IMR-90 (cell line): ENCODE data around the gene MYH10. TPM values are rescaled to one million over a fixed set of nuclear protein-coding genes. Genes with fewer than 3 reads are reported as not detected.

Source experiments
- ATAC-seq: fragments of 200-7000 bp; cut with Tn5 transposase; 2 replicates; pipeline ENCODE4 v1.9.1; 2020; ENCODE audit warnings: low read depth, mild to moderate bottlenecking, moderate library complexity
- BruUV-seq: library from RNA; stranded (reverse); fragments of 400-500 nt; replicated peaks from 2 replicates; lab custom pipeline; 2021; lab: Mats Ljungman, UMichigan
- CTCF ChIA-PET: fragments of 300-600 bp; formaldehyde crosslinking; extraction: SDS; loops from one replicate; lab custom pipeline; 2021; ENCODE audit warnings: antibody characterized with exemption; lab: Yijun Ruan, JAX
- POLR2A ChIA-PET: fragments of 300-600 bp; sonication (Branson Sonifier 250); formaldehyde crosslinking; loops from one replicate; lab custom pipeline; 2022; ENCODE audit warnings: antibody characterized with exemption; ENCODE audit not compliant: unreplicated experiment; lab: Charles Lee
- DNase-seq: peaks from one replicate; pipeline ENCODE4 v3.0.0; 2013
- H2AFZ ChIP-seq: replicated peaks from 2 replicates; pipeline ENCODE3; 2013; ENCODE audit warnings: low read length, mild to moderate bottlenecking; ENCODE audit not compliant: poor library complexity
- H2AK5ac ChIP-seq: 2 replicates; pipeline ENCODE4 v1.6.1; 2013; ENCODE audit warnings: low read depth, low read length, inconsistent platforms
- H2AK9ac ChIP-seq: replicated peaks from 2 replicates; pipeline ENCODE3; 2013; ENCODE audit warnings: mild to moderate bottlenecking, low read depth, low read length, moderate library complexity; ENCODE audit not compliant: poor library complexity
- H2BK120ac ChIP-seq: 2 replicates; pipeline ENCODE4 v1.6.1; 2013; ENCODE audit warnings: low read depth, low read length, inconsistent platforms
- H2BK15ac ChIP-seq: 3 replicates; pipeline ENCODE4 v1.6.1; 2013; ENCODE audit warnings: low read depth, low read length, inconsistent platforms
- H2BK20ac ChIP-seq: 2 replicates; pipeline ENCODE4 v1.6.1; 2013; ENCODE audit warnings: low read depth, mild to moderate bottlenecking, inconsistent platforms, low read length, moderate library complexity
- H2BK5ac ChIP-seq: 2 replicates; pipeline ENCODE4 v1.6.1; 2013; ENCODE audit warnings: mild to moderate bottlenecking, low read depth, low read length, inconsistent platforms; ENCODE audit not compliant: poor library complexity, severe bottlenecking
- H3K14ac ChIP-seq: replicated peaks from 2 replicates; pipeline ENCODE4 v1.6.1; 2013; ENCODE audit warnings: low read depth, low read length, inconsistent platforms
- H3K18ac ChIP-seq: 2 replicates; pipeline ENCODE4 v1.6.1; 2013; ENCODE audit warnings: low read depth, low read length, control low read depth
- H3K23ac ChIP-seq: 2 replicates; pipeline ENCODE4 v1.6.1; 2013; ENCODE audit warnings: low read depth, low read length, inconsistent platforms
- H3K27ac ChIP-seq: 2 replicates; pipeline ENCODE4 v1.5.1; 2013; ENCODE audit warnings: mild to moderate bottlenecking, control low read depth, low read length; ENCODE audit not compliant: insufficient read depth
- H3K27me3 ChIP-seq: 2 replicates; pipeline ENCODE4 v1.6.1; 2013; ENCODE audit warnings: low read length; ENCODE audit not compliant: control insufficient read depth, insufficient read depth
- H3K36me3 ChIP-seq: 2 replicates; pipeline ENCODE4 v1.6.1; 2013; ENCODE audit warnings: low read length, mixed read lengths; ENCODE audit not compliant: control insufficient read depth, insufficient read depth
- H3K4ac ChIP-seq: 2 replicates; pipeline ENCODE4 v1.6.1; 2013; ENCODE audit warnings: low read depth, low read length, inconsistent platforms
- H3K4me1 ChIP-seq: 2 replicates; pipeline ENCODE4 v1.6.1; 2013; ENCODE audit warnings: low read length, mixed read lengths; ENCODE audit not compliant: control insufficient read depth, insufficient read depth
- H3K4me2 ChIP-seq: 2 replicates; pipeline ENCODE4 v1.6.1; 2013; ENCODE audit warnings: low read depth, mild to moderate bottlenecking, control low read depth, low read length, moderate library complexity
- H3K4me3 ChIP-seq: 2 replicates; pipeline ENCODE4 v1.5.1; 2013; ENCODE audit warnings: low read depth, mild to moderate bottlenecking, control low read depth, low read length, moderate library complexity; ENCODE audit not compliant: insufficient read depth
- H3K56ac ChIP-seq: 2 replicates; pipeline ENCODE4 v1.6.1; 2013; ENCODE audit warnings: low read length, inconsistent platforms; ENCODE audit not compliant: insufficient read depth; ENCODE audit errors: extremely low read depth
- H3K79me1 ChIP-seq, 2 experiments: 2 replicates each; pipeline ENCODE4 v1.6.1; 2013; ENCODE audit warnings: low read length in 2 of 2, inconsistent platforms in 1 of 2, low read depth in 1 of 2
- H3K9ac ChIP-seq: 2 replicates; pipeline ENCODE4 v1.6.1; 2013; ENCODE audit warnings: low read depth, low read length, control low read depth
- H3K9me1 ChIP-seq: 2 replicates; pipeline ENCODE4 v1.6.1; 2013; ENCODE audit warnings: low read length, inconsistent platforms; ENCODE audit not compliant: insufficient read depth
- H3K9me3 ChIP-seq: 2 replicates; pipeline ENCODE4 v1.6.1; 2013; ENCODE audit warnings: low read length; ENCODE audit not compliant: control insufficient read depth, insufficient read depth
- H4K20me1 ChIP-seq: 2 replicates; pipeline ENCODE4 v1.6.1; 2013; ENCODE audit warnings: low read length, inconsistent platforms; ENCODE audit not compliant: insufficient read depth
- H4K5ac ChIP-seq: 2 replicates; pipeline ENCODE4 v1.6.1; 2013; ENCODE audit warnings: mild to moderate bottlenecking, low read depth, low read length, control low read depth
- H4K8ac ChIP-seq, 2 experiments: 2 replicates each; pipeline ENCODE4 v1.6.1; 2013; ENCODE audit warnings: low read depth in 2 of 2, low read length in 2 of 2, control low read depth in 1 of 2, inconsistent platforms in 1 of 2
- H4K91ac ChIP-seq: 2 replicates; pipeline ENCODE4 v1.6.1; 2013; ENCODE audit warnings: low read depth, low read length, inconsistent platforms; ENCODE audit not compliant: insufficient read depth
- BHLHE40 ChIP-seq: fragments of 150-350 bp; IDR thresholded peaks from 2 replicates; pipeline ENCODE4 v1.6.1; 2016; ENCODE audit warnings: mild to moderate bottlenecking, low read depth, low read length
- RFX5 ChIP-seq: IDR thresholded peaks from 2 replicates; pipeline ENCODE4 v1.8.0; 2012; ENCODE audit warnings: low read depth, mild to moderate bottlenecking, low read length, moderate library complexity
- WGBS, 2 experiments: methylation state at CpG; one replicate each; pipeline versions ENCODE4 v1.1.5 to v1.1.7; 2013; ENCODE audit warnings: missing lambda C conversion rate in 2 of 2; ENCODE audit not compliant: insufficient read length in 1 of 2; ENCODE audit errors: extremely low coverage in 2 of 2; 5-methylcytosine and 5-hydroxymethylcytosine counted together
- dilution Hi-C: fragments of 300-500 bp; cut with HindIII; formaldehyde crosslinking; loops from one replicate; pipeline ENCODE4 v1.14.3; 2018; ENCODE audit warnings: low sequenced_read_pairs; ENCODE audit not compliant: unreplicated experiment
- in situ Hi-C: fragments of 300-500 bp; cut with MboI; formaldehyde crosslinking; loops from 3 replicates; pipeline ENCODE4 v1.14.3; 2019; ENCODE audit warnings: low sequenced_read_pairs, inconsistent platforms, mixed read lengths
- intact Hi-C: fragments of 100-400 bp; cut with micrococcal nuclease; formaldehyde crosslinking; loops from 2 replicates; pipeline ENCODE4 v1.10.0; 2022
- polyA plus RNA-seq, 3 experiments: library from polyadenylated mRNA; depleted of rRNA; stranded (reverse); fragments of >200 nt; gene quantifications; 2 replicates each; pipeline ENCODE4 v1.2.3, GENCODE V29; 2012; ENCODE audit warnings: low replicate concordance in 1 of 3
- total RNA-seq: library from RNA; depleted of rRNA; stranded (reverse); fragments of >200 nt; gene quantifications from 2 replicates; pipeline ENCODE4 v1.2.3, GENCODE V29; 2012

MYH10 gene
- total and polyA plus RNA-seq, 2 of the 4 experiments (the other 2 are of a cell fraction), result 71.2 to 95.2 TPM

DNA sequence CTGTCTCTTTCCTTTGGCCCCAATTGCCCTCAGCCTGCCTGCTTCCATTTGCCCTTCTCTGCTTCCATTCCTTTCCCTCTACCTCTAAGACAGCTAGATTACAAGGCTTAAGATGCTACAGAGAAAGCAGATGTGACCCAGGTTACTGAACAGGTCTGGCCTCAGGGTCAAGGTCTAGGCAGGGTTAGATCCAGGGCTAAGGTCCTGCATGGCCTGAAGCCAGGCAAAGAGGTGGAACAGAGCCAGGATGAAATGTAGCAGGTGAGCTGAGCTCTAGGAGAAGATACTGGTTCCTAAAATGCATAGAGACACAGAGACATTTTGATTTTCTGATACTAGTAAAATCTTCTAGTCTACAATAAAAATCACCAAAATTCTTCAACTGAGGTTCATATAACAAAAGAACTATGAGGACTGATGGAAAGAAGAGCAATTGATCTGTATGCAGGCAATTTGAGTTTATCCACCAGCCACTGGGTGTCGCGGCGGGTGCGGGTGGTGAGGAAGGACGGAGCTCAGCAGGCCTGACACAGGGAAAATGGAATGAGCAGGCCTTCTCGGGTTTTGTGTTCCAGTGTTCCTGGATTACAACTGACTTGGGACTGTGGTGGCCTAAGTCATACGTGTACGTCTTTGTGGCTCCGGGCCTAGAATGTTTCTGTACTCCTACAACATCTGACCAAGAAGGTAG lies 95.9 kb downstream of the MYH10 start:
- CTCF ChIA-PET, result interaction anchor here (0.7 kb wide), 1 partner anchor 174 kb away, joined by 4 read pairs; no protein-coding TSS in a partner anchor
- in situ Hi-C loops (no loop called here), intact Hi-C loops (no loop called here), dilution Hi-C loops (no loop called here)
- no peak overlapping the region for H3K4ac ChIP-seq
- H2BK15ac ChIP-seq, result no peak overlapping the region
- no peak overlapping the region for H3K4me3 ChIP-seq
- H3K4me1 ChIP-seq, result peaks cover 2% of the 10 kb centered on the region; the same call in 1 of the 2 replicates
- POLR2A ChIA-PET, result no interaction called here
- no peak overlapping the region for H3K56ac ChIP-seq
- no peak overlapping the region for H4K8ac ChIP-seq
- H2AK9ac ChIP-seq, result no peak overlapping the region
- H3K9me1 ChIP-seq, result peaks cover 11% of the 10 kb centered on the region; the same call in 1 of the 2 replicates
- no peak overlapping the region for H2AK5ac ChIP-seq
- no peak overlapping the region for H3K23ac ChIP-seq
- no peak overlapping the region for H3K14ac ChIP-seq
- no peaks in the 10 kb centered on the region for H3K9me3 ChIP-seq
- no peak overlapping the region for H3K4me2 ChIP-seq
- H3K79me1 ChIP-seq, result peaks cover 3% of the 10 kb centered on the region in 2 experiments; a peak in 3 of 4 replicates
- no peak overlapping the region for H3K18ac ChIP-seq
- WGBS, 2 experiments, result no CpG with 5 or more reads among the region's 9 CpGs
- no peak overlapping the region for H4K91ac ChIP-seq
- no peak for DNase-seq
- H2AFZ ChIP-seq, result no peak overlapping the region
- no peak overlapping the region for H3K9ac ChIP-seq
- H2BK20ac ChIP-seq, result no peak overlapping the region
- H3K27ac ChIP-seq, result no peak overlapping the region
- no peak overlapping the region for H4K5ac ChIP-seq
- peaks cover 34% of the 10 kb centered on the region for H3K36me3 ChIP-seq
- TF ChIP-seq BHLHE40 (no peak), RFX5 (no peak)
- no peaks in the 10 kb centered on the region; the same call in 1 of the 2 replicates for H4K20me1 ChIP-seq
- BruUV-seq, result no TSS peak
- ATAC-seq, result no peak
- no peaks in the 10 kb centered on the region for H3K27me3 ChIP-seq
- no peak overlapping the region for H2BK5ac ChIP-seq
- no peak overlapping the region for H2BK120ac ChIP-seq
